Esophagus muscularis mucosa (tissue), 4 donors: Measurements from ENCODE around the gene CYGB. TPM values are rescaled to one million over a fixed set of nuclear protein-coding genes. Genes with fewer than 3 reads are reported as not detected.

ENCODE experiments used
- DNase-seq: peaks from one replicate; pipeline ENCODE4 v3.0.0-alpha.2; 2017; ENCODE audit errors: extremely low spot score
- H3K27ac ChIP-seq, 4 donors: fragments of 200-600 bp; sonication (generic); replicated peaks in 1 of 4; 1 replicate in 3 of 4; 2 replicates in 1 of 4; pipeline ENCODE4 v1.5.1; 2016 to 2019; ENCODE audit warnings: mild to moderate bottlenecking in 1 of 4
- H3K27me3 ChIP-seq, 4 donors: fragments of 200-600 bp; sonication (generic); one replicate each; pipeline versions ENCODE4 v1.5.1 to v1.6.0; 2016 to 2019
- H3K36me3 ChIP-seq, 4 donors: fragments of 200-600 bp; sonication (generic); one replicate each; pipeline ENCODE4 v1.5.1; 2016 to 2019
- H3K4me1 ChIP-seq, 4 donors: fragments of 200-600 bp; sonication (generic); one replicate each; pipeline ENCODE4 v1.5.1; 2016 to 2019
- H3K4me3 ChIP-seq, 4 donors: fragments of 200-600 bp; sonication (generic); 1 replicate in 2 of 4; 2 replicates in 2 of 4; pipeline ENCODE4 v1.5.1; 2016 to 2019; ENCODE audit warnings: mild to moderate bottlenecking in 4 of 4, moderate library complexity in 1 of 4
- H3K9me3 ChIP-seq, 4 donors: fragments of 200-600 bp; sonication (generic); 1 replicate in 3 of 4; 2 replicates in 1 of 4; pipeline ENCODE4 v1.5.1; 2016 to 2019
- EP300 ChIP-seq: sonication (generic); formaldehyde crosslinking; IDR thresholded peaks from one replicate; pipeline ENCODE4 v1.6.1; 2017; ENCODE audit warnings: antibody characterized with exemption
- POLR2A ChIP-seq: fragments of 450-650 bp; IDR thresholded peaks from one replicate; pipeline ENCODE4 v1.6.1; 2017; ENCODE audit warnings: antibody characterized with exemption, moderate library complexity, mild to moderate bottlenecking, low read depth
- POLR2AphosphoS5 ChIP-seq, 2 donors: sonication (generic); formaldehyde crosslinking; IDR thresholded peaks; one replicate each; pipeline ENCODE4 v1.6.1; 2017; ENCODE audit warnings: antibody characterized with exemption in 2 of 2
- WGBS: methylation state at CpG from one replicate; pipeline ENCODE4 v1.1.5; 2018; 5-methylcytosine and 5-hydroxymethylcytosine counted together
- intact Hi-C: fragments of 100-400 bp; cut with DNase I; formaldehyde crosslinking; loops from one replicate; pipeline ENCODE4 v1.15.1; 2023
- total RNA-seq, 4 donors: library from RNA; depleted of rRNA; stranded (reverse); fragments of >200 nt; gene quantifications; one replicate each; pipeline versions ENCODE4 v1.1.0 to v1.2.1, GENCODE V29; 2016
- TF ChIP-seq, protein P1 (sequence below), 3 experiments: fragments of 200-600 bp in 2 of 3; fragments of 450-650 bp in 1 of 3; sonication (generic) in 2 of 3; IDR thresholded peaks; one replicate each; pipeline ENCODE4 v1.5.1; 2017 to 2019; ENCODE audit warnings: antibody characterized with exemption in 3 of 3, mild to moderate bottlenecking in 2 of 3, moderate library complexity in 1 of 3

The CYGB gene
- total RNA-seq, 4 donors from 2014 or later, result 10.8 to 23.5 (median 20.7) TPM

GRCh38 chr17:76569607-76570279, 32.2 kb upstream of the CYGB start:
- Histone ChIP-seq H3K27me3 (peaks cover 0 to 15% (median 0%) of the 10 kb centered on the region in 4 donors), H3K4me1 (peaks cover 13 to 17% (median 16%) of the 10 kb centered on the region in 4 donors), H3K27ac (peak overlapping the region in 2 of 4 donors; percentile 31 to 41), H3K4me3 (no peak overlapping the region), H3K36me3 (peaks cover 0 to 31% (median 22%) of the 10 kb centered on the region in 4 donors), H3K9me3 (no peaks in the 10 kb centered on the region)
- peak in 1 of 2 donors; percentile 27 for TF ChIP-seq POLR2AphosphoS5 (IDR thresholded peaks at IDR 0.05)
- TF ChIP-seq, protein P1, sequence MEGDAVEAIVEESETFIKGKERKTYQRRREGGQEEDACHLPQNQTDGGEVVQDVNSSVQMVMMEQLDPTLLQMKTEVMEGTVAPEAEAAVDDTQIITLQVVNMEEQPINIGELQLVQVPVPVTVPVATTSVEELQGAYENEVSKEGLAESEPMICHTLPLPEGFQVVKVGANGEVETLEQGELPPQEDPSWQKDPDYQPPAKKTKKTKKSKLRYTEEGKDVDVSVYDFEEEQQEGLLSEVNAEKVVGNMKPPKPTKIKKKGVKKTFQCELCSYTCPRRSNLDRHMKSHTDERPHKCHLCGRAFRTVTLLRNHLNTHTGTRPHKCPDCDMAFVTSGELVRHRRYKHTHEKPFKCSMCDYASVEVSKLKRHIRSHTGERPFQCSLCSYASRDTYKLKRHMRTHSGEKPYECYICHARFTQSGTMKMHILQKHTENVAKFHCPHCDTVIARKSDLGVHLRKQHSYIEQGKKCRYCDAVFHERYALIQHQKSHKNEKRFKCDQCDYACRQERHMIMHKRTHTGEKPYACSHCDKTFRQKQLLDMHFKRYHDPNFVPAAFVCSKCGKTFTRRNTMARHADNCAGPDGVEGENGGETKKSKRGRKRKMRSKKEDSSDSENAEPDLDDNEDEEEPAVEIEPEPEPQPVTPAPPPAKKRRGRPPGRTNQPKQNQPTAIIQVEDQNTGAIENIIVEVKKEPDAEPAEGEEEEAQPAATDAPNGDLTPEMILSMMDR (IDR thresholded peaks at IDR 0.05), result no peak
- no peak for DNase-seq
- intact Hi-C loops, result loop anchor here (5.0 kb wide), 1 partner anchor 58 kb away; no protein-coding TSS in a partner anchor
- 74% methylated on average over 10 of the region's 18 CpGs for WGBS

GRCh38 chr17:76568811-76569221, 31.3 kb upstream of the CYGB start:
- H3K36me3 ChIP-seq, result peaks cover 0 to 41% (median 27%) of the 10 kb centered on the region in 4 donors
- intact Hi-C loops, result loop anchor here (5.0 kb wide), 1 partner anchor 58 kb away; no protein-coding TSS in a partner anchor
- H3K9me3 ChIP-seq, result no peaks in the 10 kb centered on the region
- H3K27me3 ChIP-seq, result peaks cover 0 to 15% (median 0%) of the 10 kb centered on the region in 4 donors
- no peak for TF ChIP-seq POLR2A
- TF ChIP-seq, protein P1 (IDR thresholded peaks at IDR 0.05), result no peak
- TF ChIP-seq POLR2AphosphoS5 (IDR thresholded peaks at IDR 0.05), result no peak
- TF ChIP-seq EP300, result no peak
- peak overlapping the region in 1 of 4 donors; percentile 31 for H3K27ac ChIP-seq
- no peak for DNase-seq
- peaks cover 13 to 17% (median 14%) of the 10 kb centered on the region in 4 donors for H3K4me1 ChIP-seq
- H3K4me3 ChIP-seq, result no peak overlapping the region
- 31% methylated on average over 19 of the region's 19 CpGs for WGBS

- peaks cover 0 to 51% (median 31%) of the 10 kb centered on the region in 4 donors for H3K36me3 ChIP-seq
- H3K27me3 ChIP-seq, result peaks cover 0 to 15% (median 0%) of the 10 kb centered on the region in 4 donors
Measured at GRCh38 chr17:76567634-76568432, 30.3 kb upstream of the CYGB start.

GRCh38 chr17:76566988-76567431, 29.5 kb upstream of the CYGB start:
- Histone ChIP-seq H3K27ac (no peak overlapping the region), H3K4me1 (peaks cover 13 to 25% (median 22%) of the 10 kb centered on the region in 4 donors), H3K36me3 (peaks cover 0 to 56% (median 34%) of the 10 kb centered on the region in 4 donors), H3K9me3 (no peaks in the 10 kb centered on the region), H3K27me3 (peaks cover 0 to 15% (median 0%) of the 10 kb centered on the region in 4 donors), H3K4me3 (no peak overlapping the region)
- intact Hi-C loops, result loop anchor here (5.0 kb wide), 1 partner anchor 60 kb away; no protein-coding TSS in a partner anchor
- no peak for TF ChIP-seq POLR2A
- no peak for TF ChIP-seq EP300
- no peak for TF ChIP-seq POLR2AphosphoS5 (IDR thresholded peaks at IDR 0.05)
- TF ChIP-seq, protein P1 (IDR thresholded peaks at IDR 0.05), result no peak
- DNase-seq, result no peak
- WGBS, result 78% methylated on average over 5 of the region's 5 CpGs

More at GRCh38 chr17:76567634-76568432, 30.3 kb upstream of the CYGB start:
- Histone ChIP-seq H3K9me3 (no peaks in the 10 kb centered on the region), H3K4me1 (peaks cover 13 to 18% (median 16%) of the 10 kb centered on the region in 4 donors), H3K27ac (no peak overlapping the region), H3K4me3 (no peak overlapping the region)
- WGBS, result 73% methylated on average over 11 of the region's 14 CpGs
- no peak for DNase-seq
- intact Hi-C loops, result loop anchor here (5.0 kb wide), 1 partner anchor 59 kb away; no protein-coding TSS in a partner anchor
- TF ChIP-seq EP300, result no peak
- TF ChIP-seq, protein P1 (IDR thresholded peaks at IDR 0.05), result no peak
- no peak for TF ChIP-seq POLR2A
- no peak for TF ChIP-seq POLR2AphosphoS5 (IDR thresholded peaks at IDR 0.05)
